ENCODE data around the gene SYNPO2L.
"Not testable (repeated sequence)": the region's sequence is repeated elsewhere in the genome, so short reads cannot be mapped to it uniquely, and the experiment has no call there.

SYNPO2L gene, protein sequence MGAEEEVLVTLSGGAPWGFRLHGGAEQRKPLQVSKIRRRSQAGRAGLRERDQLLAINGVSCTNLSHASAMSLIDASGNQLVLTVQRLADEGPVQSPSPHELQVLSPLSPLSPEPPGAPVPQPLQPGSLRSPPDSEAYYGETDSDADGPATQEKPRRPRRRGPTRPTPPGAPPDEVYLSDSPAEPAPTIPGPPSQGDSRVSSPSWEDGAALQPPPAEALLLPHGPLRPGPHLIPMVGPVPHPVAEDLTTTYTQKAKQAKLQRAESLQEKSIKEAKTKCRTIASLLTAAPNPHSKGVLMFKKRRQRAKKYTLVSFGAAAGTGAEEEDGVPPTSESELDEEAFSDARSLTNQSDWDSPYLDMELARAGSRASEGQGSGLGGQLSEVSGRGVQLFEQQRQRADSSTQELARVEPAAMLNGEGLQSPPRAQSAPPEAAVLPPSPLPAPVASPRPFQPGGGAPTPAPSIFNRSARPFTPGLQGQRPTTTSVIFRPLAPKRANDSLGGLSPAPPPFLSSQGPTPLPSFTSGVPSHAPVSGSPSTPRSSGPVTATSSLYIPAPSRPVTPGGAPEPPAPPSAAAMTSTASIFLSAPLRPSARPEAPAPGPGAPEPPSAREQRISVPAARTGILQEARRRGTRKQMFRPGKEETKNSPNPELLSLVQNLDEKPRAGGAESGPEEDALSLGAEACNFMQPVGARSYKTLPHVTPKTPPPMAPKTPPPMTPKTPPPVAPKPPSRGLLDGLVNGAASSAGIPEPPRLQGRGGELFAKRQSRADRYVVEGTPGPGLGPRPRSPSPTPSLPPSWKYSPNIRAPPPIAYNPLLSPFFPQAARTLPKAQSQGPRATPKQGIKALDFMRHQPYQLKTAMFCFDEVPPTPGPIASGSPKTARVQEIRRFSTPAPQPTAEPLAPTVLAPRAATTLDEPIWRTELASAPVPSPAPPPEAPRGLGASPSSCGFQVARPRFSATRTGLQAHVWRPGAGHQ

DNA sequence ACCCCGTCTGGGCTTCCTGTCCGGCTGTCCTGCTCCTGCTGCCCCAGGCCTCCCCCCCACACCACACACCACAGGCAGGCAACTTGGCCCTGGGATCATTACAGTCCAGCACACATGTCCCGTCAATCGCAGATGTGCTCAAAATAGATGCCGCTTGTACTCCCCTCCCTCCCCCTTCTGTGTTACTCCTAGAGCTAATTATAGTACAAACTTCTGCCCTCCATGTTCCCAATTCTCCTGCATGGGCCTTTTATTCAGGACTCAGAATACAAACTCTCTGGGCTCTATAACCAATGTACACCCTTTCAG is at the start of gene SYNPO2L:
SYNPO2L (minus strand) TSS at position 40 of the 309 bp plus-strand sequence. CDS start 107 bp downstream, outside the sequence.
- no peak for DNase-seq

GRCh38 chr10:73703924-73704323 is 48.1 kb upstream of the SYNPO2L start:
- DNase-seq, result not testable (repeated sequence)

GRCh38 chr10:73698819-73699218 is 43.0 kb upstream of the SYNPO2L start:
- not testable (repeated sequence) for DNase-seq

DNA sequence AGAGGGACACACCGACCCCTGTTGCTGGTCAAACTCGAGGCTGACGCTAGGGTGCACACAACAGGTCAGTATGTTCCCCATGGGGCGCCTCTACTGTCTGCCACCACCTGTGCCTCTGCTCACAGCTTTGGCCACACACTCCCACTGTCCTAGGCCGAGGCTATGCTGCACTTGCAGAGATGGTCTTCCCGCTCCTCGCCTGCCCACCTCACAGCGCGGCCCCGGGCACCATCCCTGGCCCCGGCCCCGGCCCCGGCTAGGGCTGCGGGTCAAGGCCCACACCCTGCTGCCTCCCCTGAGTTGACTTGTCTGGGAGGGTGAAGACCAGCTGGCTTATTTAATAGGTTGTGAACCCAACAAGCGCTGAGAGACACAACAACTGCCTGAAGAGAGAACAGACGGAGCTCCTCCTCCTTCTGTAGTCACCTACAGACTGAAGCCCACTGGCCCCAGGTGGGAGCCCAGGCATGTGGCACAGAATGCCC is 41.9 kb upstream of the SYNPO2L start, which contains the start of gene AGAP5:
AGAP5 (minus strand) TSS at position 435 of the 485 bp plus-strand sequence; CDS start at position 81, 354 bp downstream.
- DNase-seq, result not testable (repeated sequence)

- DNase-seq, result not testable (repeated sequence)
These were observed 39.5 kb upstream of the SYNPO2L start for GRCh38 chr10:73695302-73695701.

DNA sequence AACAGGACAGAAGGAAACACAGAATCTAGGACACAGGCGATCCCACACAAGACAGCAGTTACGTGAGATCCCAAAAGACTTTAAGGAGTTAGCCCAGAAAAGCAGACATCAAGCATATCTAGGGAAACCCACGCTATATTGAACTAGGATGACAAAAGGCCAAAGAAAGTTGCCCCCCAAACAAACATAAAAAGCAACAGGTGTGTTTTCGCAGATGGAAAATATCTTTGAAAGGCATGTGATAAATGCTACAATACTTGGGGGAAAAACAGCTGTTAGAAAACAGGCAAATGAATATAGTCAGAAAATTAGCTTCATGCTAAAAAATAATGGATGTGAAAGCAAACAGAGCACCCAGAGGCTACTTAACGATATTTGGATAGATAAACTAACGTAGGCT is 34.9 kb upstream of the SYNPO2L start:
- DNase-seq, result not testable (repeated sequence)

- not testable (repeated sequence) for DNase-seq
These were observed 33.8 kb upstream of the SYNPO2L start for GRCh38 chr10:73689596-73689995.

DNA sequence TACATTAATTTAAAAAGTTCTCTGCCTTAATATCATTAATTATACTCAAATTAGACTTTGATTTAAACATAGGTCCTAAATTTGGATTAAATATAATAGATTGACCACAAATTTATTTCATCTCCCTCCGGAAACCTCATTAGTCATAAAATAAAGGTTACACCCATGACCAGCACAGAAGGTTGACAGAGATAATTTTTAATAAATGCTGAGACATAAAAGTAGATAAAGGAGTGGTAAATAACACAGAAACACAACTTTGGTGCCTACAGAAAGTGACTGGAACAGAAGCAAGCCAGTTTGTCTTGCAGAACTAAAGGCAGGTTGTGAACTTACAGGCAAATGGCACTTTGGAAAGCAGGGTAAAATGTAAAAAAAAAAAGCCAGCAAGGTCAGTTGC is 31.8 kb upstream of the SYNPO2L start:
- DNase-seq, result not testable (repeated sequence)

- not testable (repeated sequence) for DNase-seq
These were observed 18.7 kb upstream of the SYNPO2L start for GRCh38 chr10:73674546-73674945.

GRCh38 chr10:73668378-73668777 is 12.5 kb upstream of the SYNPO2L start:
- not testable (repeated sequence) for DNase-seq

DNA sequence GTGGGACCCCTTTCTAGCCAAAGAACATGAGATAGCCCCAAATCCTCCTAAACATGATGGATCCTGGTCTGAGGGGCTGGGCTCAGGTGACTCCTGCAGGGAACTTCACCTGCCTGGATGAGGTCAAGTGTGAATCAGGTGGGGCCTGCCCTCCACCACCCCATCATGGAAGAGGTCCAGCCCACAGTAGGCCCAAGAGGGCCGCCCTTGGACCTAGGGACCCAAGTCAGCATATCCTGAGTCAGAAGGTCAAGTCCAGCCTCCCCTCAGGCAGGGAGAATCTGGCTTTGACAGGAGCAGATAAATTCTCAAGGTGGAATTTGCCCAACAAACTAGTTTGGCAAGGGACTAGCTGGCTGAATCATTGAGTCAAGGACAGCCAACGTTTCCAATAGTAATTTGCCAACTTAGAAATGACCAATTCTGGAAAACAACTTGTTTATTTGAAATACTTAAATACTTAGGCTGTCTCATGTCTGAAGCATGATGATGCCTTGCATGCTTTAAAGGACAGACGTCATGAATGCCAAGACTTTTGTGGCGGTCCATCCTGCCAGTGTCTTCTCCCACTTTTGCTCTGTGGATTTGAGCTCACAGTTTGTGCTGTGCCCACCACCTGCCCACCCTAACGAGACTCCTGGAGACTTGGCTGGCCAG is 10.5 kb upstream of the SYNPO2L start:
- not testable (repeated sequence) for DNase-seq

DNA sequence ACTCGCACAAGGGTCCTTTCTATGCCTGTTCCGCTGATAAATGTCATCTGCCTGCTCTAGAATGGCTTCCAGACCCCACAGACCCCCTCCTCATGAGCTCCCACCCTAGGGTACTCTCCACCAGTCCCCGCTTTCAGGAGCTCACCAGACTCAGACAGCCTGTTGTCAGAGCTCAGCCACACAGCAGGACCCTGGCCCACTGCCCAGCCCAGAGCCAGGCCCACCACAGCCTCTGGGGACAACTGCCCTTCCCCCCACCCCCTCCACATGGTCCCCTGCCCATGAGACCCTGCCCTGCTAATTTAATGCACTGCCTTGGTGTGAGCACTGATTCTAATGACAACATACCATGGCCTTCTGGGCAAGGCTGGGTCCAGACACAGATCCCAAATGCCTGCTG is 9.8 kb upstream of the SYNPO2L start:
- not testable (repeated sequence) for DNase-seq

- not testable (repeated sequence) for DNase-seq
These were observed 8.6 kb upstream of the SYNPO2L start for GRCh38 chr10:73664156-73665040.

DNA sequence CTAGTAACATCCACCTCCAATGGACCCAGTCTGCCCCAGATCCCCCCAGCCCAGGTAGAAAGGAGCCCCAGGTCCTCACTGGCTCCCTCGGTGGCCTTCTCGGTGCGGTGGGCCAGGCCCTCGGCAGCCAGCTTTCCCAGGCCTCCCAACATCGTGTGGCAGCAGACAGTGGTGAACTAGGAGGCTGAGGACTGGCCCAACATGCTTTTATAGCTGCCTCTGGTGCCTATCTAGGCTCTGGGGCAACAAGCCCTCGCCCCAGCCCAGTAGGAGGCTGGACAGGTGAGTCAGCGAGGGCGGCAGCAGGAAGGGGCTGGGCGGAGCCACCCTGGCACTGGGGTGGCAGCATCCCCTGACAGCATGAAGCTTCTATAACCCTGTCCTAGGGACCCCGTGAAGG is 7.8 kb upstream of the SYNPO2L start:
- not testable (repeated sequence) for DNase-seq

DNA sequence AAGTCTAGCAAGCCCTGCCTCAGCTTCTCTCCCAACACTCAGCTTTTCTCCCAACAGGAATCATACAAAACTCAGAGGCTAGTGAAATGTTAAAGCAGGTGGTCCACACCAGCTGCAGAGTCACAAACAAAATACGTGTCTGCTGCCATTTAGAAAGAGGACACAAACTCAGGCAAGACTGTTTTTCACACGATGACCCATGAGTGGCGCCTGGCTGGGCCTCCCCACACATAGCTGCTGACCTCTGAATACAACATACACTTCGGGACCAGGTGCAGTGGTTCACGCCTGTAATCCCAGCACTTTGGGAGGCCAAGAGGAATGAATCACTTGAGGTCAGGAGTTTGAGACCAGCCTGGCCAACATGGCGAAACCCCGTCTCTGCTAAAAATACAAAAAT is 6.9 kb upstream of the SYNPO2L start:
- DNase-seq, result not testable (repeated sequence)

DNA sequence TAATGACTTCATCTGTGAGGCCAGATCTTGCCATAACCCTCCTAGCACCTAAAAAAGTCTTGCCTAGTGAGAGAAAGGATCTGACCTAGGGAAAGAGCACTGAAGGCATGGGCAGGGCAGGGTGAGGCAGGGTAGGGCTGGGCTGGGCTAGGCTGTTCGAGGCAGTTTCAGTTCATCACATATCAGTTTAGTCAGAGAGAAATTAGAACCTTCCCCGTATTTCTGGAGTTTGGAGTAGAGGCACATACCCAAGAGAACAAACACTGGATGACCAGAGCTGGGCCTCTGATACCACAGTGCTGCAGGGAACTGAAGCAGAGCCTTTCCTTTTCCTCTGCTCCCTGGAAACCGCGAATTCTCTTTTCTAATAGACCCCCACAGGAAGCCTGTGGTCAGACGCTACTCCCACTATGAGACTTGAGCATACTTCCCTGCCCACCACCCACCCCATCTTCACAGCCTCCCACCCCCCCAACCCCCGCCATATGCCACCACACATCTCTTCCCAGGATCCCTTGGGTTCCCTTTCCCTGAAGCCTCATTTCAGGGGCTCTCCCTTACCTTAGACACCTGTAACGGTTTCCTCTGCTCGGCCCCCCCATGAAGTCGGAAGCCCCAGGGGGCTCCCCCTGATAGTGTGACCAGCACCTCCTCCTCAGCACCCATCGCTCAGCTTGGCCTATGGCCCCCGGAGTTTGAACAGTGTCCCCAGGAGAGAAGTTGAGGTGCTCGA is 406 bp downstream of the SYNPO2L start:
- no peak for DNase-seq

GRCh38 chr10:73653701-73654100 is 2.1 kb downstream of the SYNPO2L start:
- no peak for DNase-seq

DNA sequence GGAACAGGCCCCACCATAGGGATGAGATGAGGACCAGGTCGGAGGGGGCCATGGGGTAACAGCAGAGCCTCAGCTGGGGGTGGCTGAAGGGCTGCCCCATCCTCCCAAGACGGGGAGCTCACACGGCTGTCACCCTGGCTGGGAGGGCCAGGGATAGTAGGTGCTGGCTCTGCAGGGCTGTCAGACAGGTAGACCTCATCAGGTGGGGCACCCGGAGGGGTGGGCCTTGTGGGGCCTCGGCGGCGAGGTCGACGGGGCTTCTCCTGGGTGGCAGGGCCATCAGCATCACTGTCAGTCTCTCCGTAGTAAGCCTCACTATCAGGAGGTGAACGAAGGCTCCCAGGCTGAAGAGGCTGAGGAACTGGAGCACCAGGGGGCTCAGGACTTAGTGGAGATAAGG is 2.6 kb downstream of the SYNPO2L start:
- DNase-seq, result no peak

- DNase-seq, result no peak
These were observed 5.1 kb downstream of the SYNPO2L start for GRCh38 chr10:73650537-73651331.
